Measurements from ENCODE around the gene TNS1. TPM values are rescaled to one million over a fixed set of nuclear protein-coding genes. Genes with fewer than 3 reads are reported as not detected.

The TNS1 gene
- total RNA-seq, 1 experiment from 2014 or later = 1.5 TPM

GRCh38 chr2:217847552-217848350, 155.0 kb downstream of the TNS1 start:
- Histone ChIP-seq H3K9ac (ENCODE audit: low read length) (no peak overlapping the region), H3K4me3 (ENCODE audit: low read length) (no peak overlapping the region), H3K9me2 (replicated peaks; ENCODE audit: low read length) (no peaks in the 10 kb centered on the region), H3K27ac (ENCODE audit: low read length) (no peak overlapping the region), H3K36me3 (ENCODE audit: low read depth, low read length) (no peaks in the 10 kb centered on the region), H3K27me3 (ENCODE audit: low read length) (peaks cover 14% of the 10 kb centered on the region; the same call in 1 of the 2 replicates), H3F3A (ENCODE audit: low read length, unreplicated experiment) (no peaks in the 10 kb centered on the region), H3K4me1 (ENCODE audit: insufficient read depth, low read length) (peaks cover 35% of the 10 kb centered on the region), H3K9me3 (ENCODE audit: low read length) (peaks cover 7% of the 10 kb centered on the region; the same call in 1 of the 2 replicates), H3K4me2 (ENCODE audit: low read length) (no peak overlapping the region), H4K20me1 (ENCODE audit: low read length) (no peaks in the 10 kb centered on the region), H3K79me2 (ENCODE audit: low read length) (no peaks in the 10 kb centered on the region), H2AFZ (ENCODE audit: low read length) (no peak overlapping the region)
- CTCF ChIA-PET = no interaction called here
- POLR2A ChIA-PET (ENCODE audit: unreplicated experiment) = no interaction called here
- BruUV-seq (replicated peaks) = no TSS peak
- intact Hi-C loops (cut with micrococcal nuclease) = no loop called here
- DNase-seq (no peak), ATAC-seq (no peak)
- TF ChIP-seq EZH2phosphoT487 (IDR thresholded peaks at IDR 0.05; ENCODE audit: borderline replicate concordance, low read length) = no peak
- TF ChIP-seq, protein P1, sequence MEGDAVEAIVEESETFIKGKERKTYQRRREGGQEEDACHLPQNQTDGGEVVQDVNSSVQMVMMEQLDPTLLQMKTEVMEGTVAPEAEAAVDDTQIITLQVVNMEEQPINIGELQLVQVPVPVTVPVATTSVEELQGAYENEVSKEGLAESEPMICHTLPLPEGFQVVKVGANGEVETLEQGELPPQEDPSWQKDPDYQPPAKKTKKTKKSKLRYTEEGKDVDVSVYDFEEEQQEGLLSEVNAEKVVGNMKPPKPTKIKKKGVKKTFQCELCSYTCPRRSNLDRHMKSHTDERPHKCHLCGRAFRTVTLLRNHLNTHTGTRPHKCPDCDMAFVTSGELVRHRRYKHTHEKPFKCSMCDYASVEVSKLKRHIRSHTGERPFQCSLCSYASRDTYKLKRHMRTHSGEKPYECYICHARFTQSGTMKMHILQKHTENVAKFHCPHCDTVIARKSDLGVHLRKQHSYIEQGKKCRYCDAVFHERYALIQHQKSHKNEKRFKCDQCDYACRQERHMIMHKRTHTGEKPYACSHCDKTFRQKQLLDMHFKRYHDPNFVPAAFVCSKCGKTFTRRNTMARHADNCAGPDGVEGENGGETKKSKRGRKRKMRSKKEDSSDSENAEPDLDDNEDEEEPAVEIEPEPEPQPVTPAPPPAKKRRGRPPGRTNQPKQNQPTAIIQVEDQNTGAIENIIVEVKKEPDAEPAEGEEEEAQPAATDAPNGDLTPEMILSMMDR (conservative IDR thresholded peaks at IDR 0.05; ENCODE audit: low read depth, low read length) = no peak
- no peak for TF ChIP-seq EZH2 (IDR thresholded peaks at IDR 0.05; ENCODE audit: low read length, unreplicated experiment)

DNA sequence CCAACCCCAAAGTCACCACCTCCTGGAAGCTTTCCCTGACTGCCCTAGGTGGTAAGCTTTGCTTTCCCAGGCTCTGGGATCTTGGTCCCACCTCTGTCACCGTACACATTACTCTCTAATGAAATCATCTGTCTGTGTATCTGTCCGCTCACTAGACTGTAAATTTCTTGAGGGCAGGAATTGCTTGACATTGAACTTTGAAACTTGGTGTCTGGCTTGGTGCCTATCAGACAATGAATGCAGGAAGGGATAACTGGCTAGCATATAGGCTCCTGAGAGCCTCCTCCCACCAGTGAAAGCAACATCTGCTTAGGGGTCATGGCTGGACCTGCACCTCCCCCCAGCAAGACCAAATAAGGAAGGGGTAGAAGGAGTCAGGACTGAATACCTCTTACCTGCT, 155.7 kb downstream of the TNS1 start:
- Histone ChIP-seq H3K4me3 (ENCODE audit: low read length) (no peak overlapping the region), H3K4me2 (ENCODE audit: low read length) (no peak overlapping the region), H3K27me3 (ENCODE audit: low read length) (peaks cover 18% of the 10 kb centered on the region; the same call in 1 of the 2 replicates), H3K27ac (ENCODE audit: low read length) (no peak overlapping the region), H3F3A (ENCODE audit: low read length, unreplicated experiment) (no peaks in the 10 kb centered on the region), H3K9ac (ENCODE audit: low read length) (no peak overlapping the region), H4K20me1 (ENCODE audit: low read length) (no peaks in the 10 kb centered on the region), H3K36me3 (ENCODE audit: low read depth, low read length) (no peaks in the 10 kb centered on the region), H3K9me3 (ENCODE audit: low read length) (peaks cover 7% of the 10 kb centered on the region; the same call in 1 of the 2 replicates), H3K79me2 (ENCODE audit: low read length) (no peaks in the 10 kb centered on the region), H3K4me1 (ENCODE audit: insufficient read depth, low read length) (peaks cover 33% of the 10 kb centered on the region), H2AFZ (ENCODE audit: low read length) (no peak overlapping the region), H3K9me2 (replicated peaks; ENCODE audit: low read length) (no peaks in the 10 kb centered on the region)
- TF ChIP-seq, protein P1 (conservative IDR thresholded peaks at IDR 0.05; ENCODE audit: low read depth, low read length) = no peak
- no peak for TF ChIP-seq EZH2phosphoT487 (IDR thresholded peaks at IDR 0.05; ENCODE audit: borderline replicate concordance, low read length)
- no peak for TF ChIP-seq EZH2 (IDR thresholded peaks at IDR 0.05; ENCODE audit: low read length, unreplicated experiment)
- ChIA-PET CTCF (no interaction called here), POLR2A (ENCODE audit: unreplicated experiment) (no interaction called here)
- no TSS peak for BruUV-seq (replicated peaks)
- intact Hi-C loops (cut with micrococcal nuclease) = no loop called here
- no peak for ATAC-seq
- DNase-seq = no peak

DNA sequence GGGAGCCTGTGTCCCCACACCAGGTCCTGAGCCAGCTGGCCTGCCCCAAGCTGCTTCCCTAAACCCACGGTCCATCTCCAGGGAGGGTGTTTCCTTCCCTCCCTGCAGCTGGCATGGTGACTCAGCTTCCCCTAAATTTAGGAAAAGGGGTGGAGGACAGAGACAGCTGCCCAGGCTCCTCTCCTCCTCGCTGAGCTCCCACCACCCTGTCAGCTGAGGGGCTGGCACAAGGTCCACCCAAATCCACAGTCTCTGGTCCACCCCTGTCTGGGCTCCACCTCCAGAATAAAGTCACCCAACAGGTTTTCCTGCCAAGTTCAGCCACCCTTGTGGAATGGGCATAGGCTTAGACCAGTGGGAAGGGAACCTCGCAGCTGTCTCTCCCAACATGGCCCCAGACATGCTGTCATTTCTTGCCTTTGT, 156.5 kb downstream of the TNS1 start:
- ATAC-seq = no peak
- BruUV-seq (replicated peaks) = no TSS peak
- POLR2A ChIA-PET (ENCODE audit: unreplicated experiment) = no interaction called here

More for the DNA sequence above, 156.5 kb downstream of the TNS1 start:
- H3K27me3 ChIP-seq (ENCODE audit: low read length) = peaks cover 18% of the 10 kb centered on the region; the same call in 1 of the 2 replicates
- no peaks in the 10 kb centered on the region for H3K36me3 ChIP-seq (ENCODE audit: low read depth, low read length)
- H3K27ac ChIP-seq (ENCODE audit: low read length) = no peak overlapping the region
- no peaks in the 10 kb centered on the region for H3K9me2 ChIP-seq (replicated peaks; ENCODE audit: low read length)
- no peak overlapping the region for H3K9ac ChIP-seq (ENCODE audit: low read length)
- peak; percentile 42 for DNase-seq
- H4K20me1 ChIP-seq (ENCODE audit: low read length) = no peaks in the 10 kb centered on the region
- peaks cover 27% of the 10 kb centered on the region for H3K4me1 ChIP-seq (ENCODE audit: insufficient read depth, low read length)
- no peak overlapping the region for H3K4me2 ChIP-seq (ENCODE audit: low read length)
- CTCF ChIA-PET = interaction anchor here (0.6 kb wide), 1 partner anchor 186 kb away, joined by 3 read pairs; no protein-coding TSS in a partner anchor
- no peaks in the 10 kb centered on the region for H3K79me2 ChIP-seq (ENCODE audit: low read length)
- no peak overlapping the region for H2AFZ ChIP-seq (ENCODE audit: low read length)
- intact Hi-C loops (cut with micrococcal nuclease) = no loop called here
- no peak overlapping the region for H3K4me3 ChIP-seq (ENCODE audit: low read length)
- H3K9me3 ChIP-seq (ENCODE audit: low read length) = peaks cover 7% of the 10 kb centered on the region; the same call in 1 of the 2 replicates
- no peaks in the 10 kb centered on the region for H3F3A ChIP-seq (ENCODE audit: low read length, unreplicated experiment)
- TF ChIP-seq EZH2 (IDR thresholded peaks at IDR 0.05; ENCODE audit: low read length, unreplicated experiment) = no peak
- TF ChIP-seq, protein P1 (conservative IDR thresholded peaks at IDR 0.05; ENCODE audit: low read depth, low read length) = no peak
- TF ChIP-seq EZH2phosphoT487 (IDR thresholded peaks at IDR 0.05; ENCODE audit: borderline replicate concordance, low read length) = no peak
